Fibroblast of mammary gland (primary cell): ENCODE data around the gene DIPK1A.
A peak's percentile ranks its signal among the peaks of the same experiment; 100 is the strongest.

ENCODE experiments used
- DNase-seq: peaks from one replicate; pipeline ENCODE4 v3.0.0-alpha.2; 2010; ENCODE audit warnings: low read depth
- H3K4me3 ChIP-seq: 2 replicates; pipeline ENCODE4 v1.5.1; 2011; ENCODE audit warnings: low read depth, mild to moderate bottlenecking, low read length, moderate library complexity; ENCODE audit not compliant: control insufficient read depth
- CTCF ChIP-seq: conservative IDR thresholded peaks from 2 replicates; pipeline ENCODE4 v1.5.1; 2011; ENCODE audit warnings: low read depth, low read length, inconsistent platforms; ENCODE audit not compliant: control insufficient read depth, insufficient read depth

Gene DIPK1A

GRCh38 chr1:92993581-92993980, 32.3 kb upstream of the DIPK1A start:
- no peak for TF ChIP-seq CTCF
- no peak overlapping the region for H3K4me3 ChIP-seq
- DNase-seq, result no peak

- H3K4me3 ChIP-seq, result no peak overlapping the region
- DNase-seq, result no peak
- TF ChIP-seq CTCF, result no peak
These were observed 31.6 kb upstream of the DIPK1A start for GRCh38 chr1:92992877-92993276.

GRCh38 chr1:92992054-92992453, 30.8 kb upstream of the DIPK1A start:
- peak; percentile 34 for DNase-seq
- no peak for TF ChIP-seq CTCF
- H3K4me3 ChIP-seq, result no peak overlapping the region

GRCh38 chr1:92990828-92991227, 29.6 kb upstream of the DIPK1A start:
- no peak for DNase-seq
- no peak for TF ChIP-seq CTCF
- no peak overlapping the region for H3K4me3 ChIP-seq

GRCh38 chr1:92989936-92990583, 28.8 kb upstream of the DIPK1A start:
- H3K4me3 ChIP-seq, result no peak overlapping the region
- no peak for TF ChIP-seq CTCF
- peak; percentile 49 for DNase-seq

- H3K4me3 ChIP-seq, result no peak overlapping the region
- DNase-seq, result peak; percentile 18
- no peak for TF ChIP-seq CTCF
These were observed 28.0 kb upstream of the DIPK1A start for GRCh38 chr1:92989253-92989652.

- no peak overlapping the region for H3K4me3 ChIP-seq
- DNase-seq, result no peak
- TF ChIP-seq CTCF, result no peak
These were observed 26.2 kb upstream of the DIPK1A start for GRCh38 chr1:92987462-92987861.
